SK-N-SH treated with all-trans-retinoic acid at 6 μM for 48 hours (cell line): Measurements from ENCODE around the gene LIG4.

ENCODE experiments used
- ARNTL ChIP-seq: fragments of 450-650 bp; formaldehyde crosslinking; IDR thresholded peaks from 2 replicates; pipeline ENCODE4 v1.5.0; 2020; ENCODE audit warnings: low read depth, mild to moderate bottlenecking, moderate library complexity, borderline replicate concordance
- CSDC2 ChIP-seq: fragments of 250-450 bp; sonication (Bioruptor Pico); IDR thresholded peaks from 2 replicates; pipeline ENCODE4 v1.5.0; 2020; ENCODE audit warnings: mild to moderate bottlenecking, moderate library complexity
- OSR1 ChIP-seq: fragments of 250-450 bp; sonication (Bioruptor Pico); IDR thresholded peaks from 2 replicates; pipeline ENCODE4 v1.8.0; 2022; ENCODE audit warnings: moderate library complexity, mild to moderate bottlenecking, inconsistent platforms
- PATZ1 ChIP-seq: fragments of 250-450 bp; sonication (Bioruptor Pico); IDR thresholded peaks from 2 replicates; pipeline ENCODE4 v1.8.0; 2020; ENCODE audit warnings: mild to moderate bottlenecking, moderate library complexity, borderline replicate concordance
- POU6F1 ChIP-seq: fragments of 250-450 bp; sonication (Bioruptor Pico); IDR thresholded peaks from 2 replicates; pipeline ENCODE4 v1.8.0; 2021; ENCODE audit warnings: low read depth, mild to moderate bottlenecking, moderate library complexity, borderline replicate concordance
- RARB ChIP-seq: fragments of 250-450 bp; sonication (Bioruptor Pico); IDR thresholded peaks from 2 replicates; pipeline ENCODE4 v1.8.0; 2021; ENCODE audit warnings: mild to moderate bottlenecking, moderate library complexity
- SNAI2 ChIP-seq: fragments of 250-450 bp; sonication (Bioruptor Pico); IDR thresholded peaks from 2 replicates; pipeline ENCODE4 v1.5.0; 2020; ENCODE audit warnings: mild to moderate bottlenecking, moderate library complexity
- ZC3H10 ChIP-seq: fragments of 250-450 bp; sonication (Bioruptor Pico); IDR thresholded peaks from 2 replicates; pipeline ENCODE4 v1.5.1; 2021; ENCODE audit warnings: mild to moderate bottlenecking, moderate library complexity
- ZFP3 ChIP-seq: fragments of 250-450 bp; sonication (Bioruptor Pico); IDR thresholded peaks from 2 replicates; pipeline ENCODE4 v1.5.0; 2020; ENCODE audit warnings: mild to moderate bottlenecking, moderate library complexity
- ZNF565 ChIP-seq: fragments of 450-650 bp; formaldehyde crosslinking; conservative IDR thresholded peaks from 2 replicates; pipeline ENCODE4 v1.5.0; 2020; ENCODE audit warnings: low read depth, mild to moderate bottlenecking, moderate library complexity
- ZNF70 ChIP-seq: fragments of 450-650 bp; formaldehyde crosslinking; IDR thresholded peaks from 2 replicates; pipeline ENCODE4 v1.5.0; 2020; ENCODE audit warnings: mild to moderate bottlenecking, moderate library complexity
- TF ChIP-seq, protein P1 (sequence below): fragments of 250-450 bp; sonication (Bioruptor Pico); IDR thresholded peaks from 2 replicates; pipeline ENCODE4 v1.5.1; 2020; ENCODE audit warnings: low read depth, mild to moderate bottlenecking, moderate library complexity
- TF ChIP-seq, protein P2 (sequence below): fragments of 250-450 bp; sonication (Bioruptor Pico); IDR thresholded peaks from 2 replicates; pipeline ENCODE4 v1.5.0; 2020; ENCODE audit warnings: mild to moderate bottlenecking, moderate library complexity

DNA sequence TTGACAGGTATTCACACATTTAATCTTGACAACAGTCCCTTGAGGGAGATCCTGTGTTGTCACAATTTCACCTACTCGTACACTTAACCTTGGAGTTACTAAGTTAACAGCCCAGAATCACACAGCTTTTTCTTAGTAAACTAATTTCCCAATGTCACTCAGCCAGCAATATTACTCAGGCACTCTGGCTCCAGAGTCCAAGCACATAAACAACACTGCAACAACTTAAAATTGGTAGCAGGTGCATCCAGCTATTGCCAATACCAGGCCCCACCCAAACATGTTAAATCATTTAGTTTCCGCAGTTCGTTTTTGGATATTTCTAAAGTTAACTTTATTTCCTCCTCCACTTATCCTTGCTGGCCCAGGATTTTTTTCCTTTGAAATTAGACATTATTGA, 32.7 kb downstream of the LIG4 start:
- TF ChIP-seq, protein P1, sequence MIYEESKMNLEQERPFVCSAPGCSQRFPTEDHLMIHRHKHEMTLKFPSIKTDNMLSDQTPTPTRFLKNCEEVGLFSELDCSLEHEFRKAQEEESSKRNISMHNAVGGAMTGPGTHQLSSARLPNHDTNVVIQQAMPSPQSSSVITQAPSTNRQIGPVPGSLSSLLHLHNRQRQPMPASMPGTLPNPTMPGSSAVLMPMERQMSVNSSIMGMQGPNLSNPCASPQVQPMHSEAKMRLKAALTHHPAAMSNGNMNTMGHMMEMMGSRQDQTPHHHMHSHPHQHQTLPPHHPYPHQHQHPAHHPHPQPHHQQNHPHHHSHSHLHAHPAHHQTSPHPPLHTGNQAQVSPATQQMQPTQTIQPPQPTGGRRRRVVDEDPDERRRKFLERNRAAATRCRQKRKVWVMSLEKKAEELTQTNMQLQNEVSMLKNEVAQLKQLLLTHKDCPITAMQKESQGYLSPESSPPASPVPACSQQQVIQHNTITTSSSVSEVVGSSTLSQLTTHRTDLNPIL (CRISPR knock-in tag), result no peak
- TF ChIP-seq ZC3H10, result no peak
- TF ChIP-seq ZFP3 (CRISPR knock-in tag), result no peak
- TF ChIP-seq POU6F1 (CRISPR knock-in tag), result no peak
- no peak for TF ChIP-seq SNAI2
- no peak for TF ChIP-seq PATZ1
- no peak for TF ChIP-seq OSR1 (CRISPR knock-in tag)
- TF ChIP-seq RARB (CRISPR knock-in tag), result no peak
- TF ChIP-seq ZNF70 (CRISPR knock-in tag), result no peak
- no peak for TF ChIP-seq ZNF565
- TF ChIP-seq CSDC2 (CRISPR knock-in tag), result no peak
- TF ChIP-seq, protein P2, sequence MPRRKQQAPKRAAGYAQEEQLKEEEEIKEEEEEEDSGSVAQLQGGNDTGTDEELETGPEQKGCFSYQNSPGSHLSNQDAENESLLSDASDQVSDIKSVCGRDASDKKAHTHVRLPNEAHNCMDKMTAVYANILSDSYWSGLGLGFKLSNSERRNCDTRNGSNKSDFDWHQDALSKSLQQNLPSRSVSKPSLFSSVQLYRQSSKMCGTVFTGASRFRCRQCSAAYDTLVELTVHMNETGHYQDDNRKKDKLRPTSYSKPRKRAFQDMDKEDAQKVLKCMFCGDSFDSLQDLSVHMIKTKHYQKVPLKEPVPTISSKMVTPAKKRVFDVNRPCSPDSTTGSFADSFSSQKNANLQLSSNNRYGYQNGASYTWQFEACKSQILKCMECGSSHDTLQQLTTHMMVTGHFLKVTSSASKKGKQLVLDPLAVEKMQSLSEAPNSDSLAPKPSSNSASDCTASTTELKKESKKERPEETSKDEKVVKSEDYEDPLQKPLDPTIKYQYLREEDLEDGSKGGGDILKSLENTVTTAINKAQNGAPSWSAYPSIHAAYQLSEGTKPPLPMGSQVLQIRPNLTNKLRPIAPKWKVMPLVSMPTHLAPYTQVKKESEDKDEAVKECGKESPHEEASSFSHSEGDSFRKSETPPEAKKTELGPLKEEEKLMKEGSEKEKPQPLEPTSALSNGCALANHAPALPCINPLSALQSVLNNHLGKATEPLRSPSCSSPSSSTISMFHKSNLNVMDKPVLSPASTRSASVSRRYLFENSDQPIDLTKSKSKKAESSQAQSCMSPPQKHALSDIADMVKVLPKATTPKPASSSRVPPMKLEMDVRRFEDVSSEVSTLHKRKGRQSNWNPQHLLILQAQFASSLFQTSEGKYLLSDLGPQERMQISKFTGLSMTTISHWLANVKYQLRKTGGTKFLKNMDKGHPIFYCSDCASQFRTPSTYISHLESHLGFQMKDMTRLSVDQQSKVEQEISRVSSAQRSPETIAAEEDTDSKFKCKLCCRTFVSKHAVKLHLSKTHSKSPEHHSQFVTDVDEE (CRISPR knock-in tag), result no peak
- TF ChIP-seq ARNTL (CRISPR knock-in tag), result no peak
